ENCODE results near the gene CACNB2.

CACNB2 gene

GRCh38 chr10:18213271-18213670 is 73.0 kb downstream of the CACNB2 start:
- Mint-ChIP-seq H3K36me3 (ENCODE audit: low read depth) (no peaks in the 10 kb centered on the region), H3K4me3 (no peak overlapping the region), H3K27ac (no peak overlapping the region), H3K9me3 (no peaks in the 10 kb centered on the region), H3K27me3 (ENCODE audit: low read depth, poor library complexity) (no peaks in the 10 kb centered on the region), H3K4me1 (peaks cover 23% of the 10 kb centered on the region)
- TF ChIP-seq CTCF (IDR thresholded peaks at IDR 0.05), result no peak
- DNase-seq, result no peak

DNA sequence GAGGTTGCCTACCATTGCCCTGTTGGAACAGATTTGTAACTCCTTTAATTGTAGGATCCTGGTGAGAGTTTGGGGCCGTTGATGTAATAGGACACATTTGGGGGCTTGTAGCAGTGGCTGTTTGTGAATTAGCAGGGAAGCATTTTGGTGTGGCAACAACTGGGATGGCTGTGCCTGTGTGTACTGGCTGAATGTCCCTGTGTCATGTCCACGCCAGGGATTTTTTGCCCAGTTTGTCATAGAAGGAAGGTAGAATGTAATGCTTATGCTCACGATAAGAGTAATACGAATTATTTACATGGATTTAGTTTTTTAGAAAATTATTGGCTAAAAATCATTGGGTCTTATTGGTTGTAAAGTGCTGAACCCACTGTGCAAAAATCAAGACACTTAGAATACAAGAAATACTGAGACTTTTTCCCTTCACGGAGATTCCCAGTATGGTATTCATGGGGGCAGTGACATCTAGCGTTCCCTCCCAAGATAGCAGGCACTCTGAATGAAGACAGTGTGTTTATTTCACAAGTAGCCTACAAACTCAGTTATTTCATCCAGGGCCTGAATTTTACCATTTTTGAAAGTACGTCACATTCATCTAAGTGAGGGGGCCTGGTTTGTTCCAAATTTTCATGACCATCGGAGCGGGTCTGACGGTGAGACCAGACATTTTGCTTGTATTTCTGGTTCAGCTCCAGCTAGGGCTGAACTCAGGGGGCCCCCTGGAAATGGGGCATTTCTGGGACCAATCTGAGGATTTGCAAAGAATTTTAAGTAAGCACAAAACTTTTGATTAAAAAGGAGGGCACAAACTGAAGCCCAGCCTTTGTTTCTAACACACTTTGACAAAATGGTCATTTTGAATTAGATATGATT is 74.7 kb downstream of the CACNB2 start:
- H3K9me3 Mint-ChIP-seq, result no peaks in the 10 kb centered on the region
- peak; percentile 60 for DNase-seq
- no peaks in the 10 kb centered on the region for H3K36me3 Mint-ChIP-seq (ENCODE audit: low read depth)
- no peak overlapping the region for H3K27ac Mint-ChIP-seq
- H3K4me1 Mint-ChIP-seq, result peaks cover 23% of the 10 kb centered on the region
- no peaks in the 10 kb centered on the region for H3K27me3 Mint-ChIP-seq (ENCODE audit: low read depth, poor library complexity)
- no peak overlapping the region for H3K4me3 Mint-ChIP-seq
- TF ChIP-seq CTCF (IDR thresholded peaks at IDR 0.05), result peak; percentile 87

- DNase-seq, result no peak
- Mint-ChIP-seq H3K36me3 (ENCODE audit: low read depth) (no peaks in the 10 kb centered on the region), H3K27me3 (ENCODE audit: low read depth, poor library complexity) (no peaks in the 10 kb centered on the region), H3K4me1 (peaks cover 23% of the 10 kb centered on the region), H3K9me3 (no peaks in the 10 kb centered on the region), H3K27ac (no peak overlapping the region), H3K4me3 (no peak overlapping the region)
- peak; percentile 26 for TF ChIP-seq CTCF (IDR thresholded peaks at IDR 0.05)
Measured at GRCh38 chr10:18216482-18216881, 76.3 kb downstream of the CACNB2 start.

DNA sequence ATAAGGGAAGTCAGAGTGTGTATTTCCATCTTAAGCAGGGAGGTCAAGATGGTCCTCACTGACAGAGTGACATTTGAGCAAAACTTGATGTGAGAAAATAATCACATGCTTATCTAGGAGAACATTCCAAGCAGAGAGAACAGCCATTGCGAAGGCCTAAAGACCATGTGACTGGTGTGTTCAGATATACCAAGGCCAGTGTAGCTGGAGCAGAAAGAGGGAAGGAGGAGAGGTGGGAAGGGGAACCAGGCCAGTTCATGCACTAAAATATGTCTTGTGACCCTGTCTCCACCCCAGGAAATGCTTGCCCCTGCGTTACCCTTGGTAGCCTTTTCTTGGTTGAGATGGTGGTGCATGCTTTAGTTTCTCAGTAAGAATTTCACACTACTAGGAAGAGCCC is 77.4 kb downstream of the CACNB2 start:
- no peaks in the 10 kb centered on the region for H3K36me3 Mint-ChIP-seq (ENCODE audit: low read depth)
- H3K4me3 Mint-ChIP-seq, result no peak overlapping the region
- peaks cover 23% of the 10 kb centered on the region for H3K4me1 Mint-ChIP-seq
- no peaks in the 10 kb centered on the region for H3K9me3 Mint-ChIP-seq
- no peak for DNase-seq
- H3K27ac Mint-ChIP-seq, result no peak overlapping the region
- no peak for TF ChIP-seq CTCF (IDR thresholded peaks at IDR 0.05)
- no peaks in the 10 kb centered on the region for H3K27me3 Mint-ChIP-seq (ENCODE audit: low read depth, poor library complexity)

DNA sequence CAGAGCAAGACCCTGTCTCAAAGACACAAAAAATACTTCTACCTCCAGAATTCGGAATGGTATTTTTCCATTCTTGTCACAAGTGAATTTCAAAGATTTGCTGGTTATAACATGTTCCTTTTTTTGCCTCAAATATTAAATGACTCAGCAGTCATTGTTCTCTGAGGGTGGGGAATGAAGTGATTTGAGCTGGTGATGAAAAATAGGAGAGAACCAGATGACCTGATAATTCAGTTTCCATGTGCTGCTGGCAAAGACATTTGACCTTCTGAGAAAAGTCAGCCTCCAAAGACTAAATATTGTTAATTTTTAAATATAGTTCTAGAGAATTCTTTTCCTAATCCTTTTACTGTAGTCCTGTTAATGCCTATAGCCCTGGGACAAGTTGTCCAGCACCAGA is 78.9 kb downstream of the CACNB2 start:
- TF ChIP-seq CTCF (IDR thresholded peaks at IDR 0.05), result no peak
- H3K36me3 Mint-ChIP-seq (ENCODE audit: low read depth), result no peaks in the 10 kb centered on the region
- DNase-seq, result no peak
- no peaks in the 10 kb centered on the region for H3K27me3 Mint-ChIP-seq (ENCODE audit: low read depth, poor library complexity)
- no peak overlapping the region for H3K27ac Mint-ChIP-seq
- peaks cover 16% of the 10 kb centered on the region for H3K4me1 Mint-ChIP-seq
- no peak overlapping the region for H3K4me3 Mint-ChIP-seq
- H3K9me3 Mint-ChIP-seq, result no peaks in the 10 kb centered on the region

DNA sequence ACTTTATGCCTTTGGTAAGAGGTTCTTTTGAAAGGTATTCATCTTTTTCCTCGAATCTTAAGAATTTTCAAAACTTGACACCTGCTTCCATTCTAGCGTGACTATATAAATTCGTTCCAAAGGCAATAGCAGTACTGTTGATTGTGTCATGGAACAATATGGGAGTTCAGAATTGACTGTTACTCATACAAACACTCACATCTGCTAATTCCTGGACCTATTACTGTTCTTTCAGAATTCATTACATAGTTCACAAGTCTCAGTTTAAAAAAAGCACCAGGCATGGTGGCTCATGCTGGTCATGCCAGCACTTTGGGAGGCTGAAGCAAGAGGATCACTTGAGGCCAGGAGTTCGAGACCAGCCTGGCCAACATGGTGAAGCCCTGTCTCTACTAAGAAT is 80.9 kb downstream of the CACNB2 start:
- TF ChIP-seq CTCF (IDR thresholded peaks at IDR 0.05), result no peak
- Mint-ChIP-seq H3K27ac (no peak overlapping the region), H3K4me3 (no peak overlapping the region), H3K4me1 (peaks cover 17% of the 10 kb centered on the region), H3K9me3 (no peaks in the 10 kb centered on the region), H3K27me3 (ENCODE audit: low read depth, poor library complexity) (peaks cover 6% of the 10 kb centered on the region), H3K36me3 (ENCODE audit: low read depth) (no peaks in the 10 kb centered on the region)
- no peak for DNase-seq
